ENCODE data around the gene GREB1. TPM values are rescaled to one million over a fixed set of nuclear protein-coding genes. Genes with fewer than 3 reads are reported as not detected.

GREB1 gene
- total RNA-seq, 1 donor from 2014 or later, result 0.23 TPM

DNA sequence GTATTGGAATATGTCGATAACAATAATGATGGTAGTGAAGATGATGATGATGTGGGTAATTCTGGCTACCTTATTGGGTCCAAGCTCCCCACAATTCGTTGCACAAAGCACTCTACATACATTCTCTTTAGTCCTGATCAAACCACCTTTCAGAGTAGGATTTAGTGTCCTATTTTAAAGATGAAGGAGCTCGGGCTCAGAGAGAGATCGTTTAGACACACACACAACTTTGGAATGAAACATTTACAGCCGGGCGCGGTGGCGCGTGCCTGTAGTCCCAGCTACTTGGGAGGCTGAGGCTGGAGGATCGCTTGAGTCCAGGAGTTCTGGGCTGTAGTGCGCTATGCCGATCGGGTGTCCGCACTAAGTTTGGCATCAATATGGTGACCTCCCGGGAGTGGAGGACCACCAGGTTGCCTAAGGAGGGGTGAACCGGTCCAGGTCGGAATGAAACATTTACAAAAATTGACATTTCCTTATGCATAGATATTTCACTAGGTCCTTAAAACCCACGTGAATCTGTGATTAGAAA lies 50.7 kb downstream of the GREB1 start:
- Mint-ChIP-seq H3K4me1 (ENCODE audit: low read depth) (peaks cover 13% of the 10 kb centered on the region), H3K36me3 (ENCODE audit: low read depth) (no peaks in the 10 kb centered on the region), H3K4me3 (ENCODE audit: low read depth) (no peak overlapping the region), H3K27me3 (ENCODE audit: low read depth) (no peaks in the 10 kb centered on the region), H3K9me3 (no peaks in the 10 kb centered on the region), H3K27ac (no peak overlapping the region)
- DNase-seq (ENCODE audit: low spot score), result no peak
- intact Hi-C loops (cut with micrococcal nuclease), result loop anchor here (1.0 to 10.0 kb wide), 5 partner anchors 106 to 752 kb away; no protein-coding TSS in a partner anchor

DNA sequence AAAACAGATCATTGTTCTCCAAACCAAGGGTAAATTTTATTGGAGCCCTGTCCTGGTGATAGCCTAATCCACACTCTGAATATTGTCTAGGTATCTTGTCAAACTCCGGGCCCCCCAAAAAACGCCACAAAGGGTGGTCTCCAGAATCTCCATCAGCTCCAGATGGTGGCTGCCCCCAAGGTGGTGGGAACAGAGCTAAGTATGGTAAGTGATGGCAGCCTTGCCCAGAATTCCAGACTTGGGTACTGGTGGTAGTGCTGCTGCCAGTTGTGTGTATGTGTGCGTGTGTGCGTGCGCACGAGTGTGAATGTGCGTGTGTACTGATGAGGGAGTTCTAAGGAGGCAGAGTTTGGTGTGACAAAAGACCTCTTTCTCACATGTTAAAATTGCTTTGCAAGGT lies 51.2 kb downstream of the GREB1 start:
- H3K4me3 Mint-ChIP-seq (ENCODE audit: low read depth), result no peak overlapping the region
- no peak for DNase-seq (ENCODE audit: low spot score)

DNA sequence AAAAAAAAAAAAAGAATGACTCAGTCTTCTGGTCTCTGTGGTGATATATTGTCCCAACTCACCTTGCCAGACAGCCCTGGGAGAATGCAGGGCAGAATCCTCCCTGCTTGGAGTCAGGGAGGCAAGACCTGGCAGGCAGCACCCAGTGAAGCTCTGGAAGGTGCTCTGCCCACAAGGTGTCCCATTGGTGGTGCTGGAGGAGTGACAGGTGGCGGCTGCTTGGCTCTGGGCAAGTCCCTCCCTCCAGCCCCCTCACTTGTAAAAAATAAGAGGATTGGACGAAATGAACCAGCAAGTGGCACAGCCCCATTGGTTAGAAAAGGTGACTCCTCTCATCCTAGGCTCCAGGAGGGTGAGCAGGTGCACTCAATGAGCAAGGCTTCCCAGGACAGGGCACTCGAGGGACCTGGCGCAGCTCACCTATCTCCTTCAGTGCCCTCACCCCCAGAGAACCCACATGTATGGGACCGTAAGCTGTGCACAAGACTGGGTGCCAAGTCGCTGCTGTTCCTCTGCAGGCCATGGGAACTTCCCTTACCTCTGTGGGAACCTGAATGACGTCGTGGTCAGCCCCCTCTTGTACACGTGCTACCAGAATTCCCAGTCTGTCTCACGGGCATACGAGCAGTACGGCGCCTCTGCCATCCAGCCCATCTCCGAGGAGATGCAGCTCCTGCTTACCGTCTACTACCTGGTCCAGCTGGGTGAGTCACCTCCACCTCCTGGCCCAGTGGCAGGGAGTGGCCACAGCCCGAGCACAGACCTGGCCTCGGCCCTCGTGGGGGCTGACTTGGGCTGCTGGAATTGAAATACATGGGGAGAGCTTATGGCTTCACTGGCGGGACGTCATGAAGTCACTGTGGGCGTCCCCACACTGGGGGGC lies 54.6 kb downstream of the GREB1 start:
- H3K9me3 Mint-ChIP-seq, result no peaks in the 10 kb centered on the region
- no peak overlapping the region for H3K27ac Mint-ChIP-seq
- no peak overlapping the region for H3K4me3 Mint-ChIP-seq (ENCODE audit: low read depth)
- intact Hi-C loops (cut with micrococcal nuclease), result loop anchor here (10.0 kb wide), 1 partner anchor 166 kb away; no protein-coding TSS in a partner anchor
- DNase-seq (ENCODE audit: low spot score), result no peak
- peaks cover 10% of the 10 kb centered on the region for H3K4me1 Mint-ChIP-seq (ENCODE audit: low read depth)
- no peaks in the 10 kb centered on the region for H3K27me3 Mint-ChIP-seq (ENCODE audit: low read depth)
- no peaks in the 10 kb centered on the region for H3K36me3 Mint-ChIP-seq (ENCODE audit: low read depth)

More for the DNA sequence above, 51.2 kb downstream of the GREB1 start:
- intact Hi-C loops (cut with micrococcal nuclease), result loop anchor here (10.0 kb wide), 1 partner anchor 170 kb away; no protein-coding TSS in a partner anchor
- Mint-ChIP-seq H3K27ac (no peak overlapping the region), H3K9me3 (no peaks in the 10 kb centered on the region), H3K4me1 (ENCODE audit: low read depth) (peaks cover 13% of the 10 kb centered on the region), H3K36me3 (ENCODE audit: low read depth) (no peaks in the 10 kb centered on the region), H3K27me3 (ENCODE audit: low read depth) (no peaks in the 10 kb centered on the region)

DNA sequence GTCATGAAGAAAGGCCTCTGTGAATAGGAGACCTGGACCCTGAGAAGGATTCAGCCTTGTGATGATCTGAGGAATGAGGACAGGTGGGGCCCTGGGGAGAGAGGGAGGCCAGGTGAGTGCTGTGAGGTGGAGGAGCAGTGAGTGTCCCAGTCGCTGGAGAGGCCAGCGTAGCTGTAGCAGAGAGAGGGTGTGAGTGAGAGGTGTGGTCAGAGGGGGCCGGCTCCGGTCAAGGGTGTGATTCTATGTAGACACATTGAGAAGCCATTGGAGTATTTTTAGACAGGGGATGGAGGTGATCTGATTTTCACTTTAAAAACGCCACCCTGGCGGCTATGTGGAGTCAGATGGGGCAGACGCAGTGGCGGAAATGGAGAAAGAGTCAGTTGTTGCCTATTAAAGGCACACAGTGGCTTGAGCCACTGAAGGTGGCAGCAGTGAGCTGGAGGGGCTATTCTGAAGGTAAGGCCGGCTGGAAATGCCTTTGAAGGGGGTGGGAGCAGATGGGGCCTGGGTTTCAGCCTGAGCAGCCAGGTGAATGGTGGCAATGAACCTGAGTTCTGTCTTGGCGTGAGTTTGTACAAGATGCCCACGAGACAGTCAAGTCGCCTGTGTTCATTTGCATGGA lies 55.6 kb downstream of the GREB1 start:
- Mint-ChIP-seq H3K36me3 (ENCODE audit: low read depth) (no peaks in the 10 kb centered on the region), H3K27me3 (ENCODE audit: low read depth) (no peaks in the 10 kb centered on the region), H3K4me3 (ENCODE audit: low read depth) (no peak overlapping the region), H3K4me1 (ENCODE audit: low read depth) (peaks cover 2% of the 10 kb centered on the region), H3K9me3 (no peaks in the 10 kb centered on the region), H3K27ac (no peak overlapping the region)
- no peak for DNase-seq (ENCODE audit: low spot score)
- intact Hi-C loops (cut with micrococcal nuclease), result loop anchor here (10.0 kb wide), 1 partner anchor 165 kb away; no protein-coding TSS in a partner anchor

DNA sequence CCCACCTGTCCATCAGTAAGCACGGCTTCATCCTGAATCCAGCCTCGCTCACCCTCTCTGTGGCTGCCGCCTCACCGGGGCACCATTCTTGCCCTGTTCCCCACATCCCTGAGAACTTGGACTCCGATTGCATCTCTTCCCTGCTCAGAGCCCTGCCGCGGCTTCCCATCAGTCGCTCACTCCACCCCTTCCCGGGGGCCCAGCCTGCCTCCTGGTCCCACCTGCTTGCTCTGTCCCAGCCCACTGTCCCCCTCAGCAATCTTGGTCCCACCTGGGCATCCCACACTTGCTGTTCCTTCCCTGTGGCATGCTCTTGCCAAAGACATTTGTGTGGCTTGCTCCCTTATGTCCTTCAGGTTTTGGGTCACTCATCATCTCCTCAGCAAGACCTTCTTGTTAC lies 56.3 kb downstream of the GREB1 start:
- intact Hi-C loops (cut with micrococcal nuclease), result no loop called here
- H3K9me3 Mint-ChIP-seq, result no peaks in the 10 kb centered on the region
- no peak for DNase-seq (ENCODE audit: low spot score)
- H3K36me3 Mint-ChIP-seq (ENCODE audit: low read depth), result no peaks in the 10 kb centered on the region
- no peaks in the 10 kb centered on the region for H3K27me3 Mint-ChIP-seq (ENCODE audit: low read depth)
- no peaks in the 10 kb centered on the region for H3K4me1 Mint-ChIP-seq (ENCODE audit: low read depth)
- no peak overlapping the region for H3K27ac Mint-ChIP-seq
- no peak overlapping the region for H3K4me3 Mint-ChIP-seq (ENCODE audit: low read depth)

DNA sequence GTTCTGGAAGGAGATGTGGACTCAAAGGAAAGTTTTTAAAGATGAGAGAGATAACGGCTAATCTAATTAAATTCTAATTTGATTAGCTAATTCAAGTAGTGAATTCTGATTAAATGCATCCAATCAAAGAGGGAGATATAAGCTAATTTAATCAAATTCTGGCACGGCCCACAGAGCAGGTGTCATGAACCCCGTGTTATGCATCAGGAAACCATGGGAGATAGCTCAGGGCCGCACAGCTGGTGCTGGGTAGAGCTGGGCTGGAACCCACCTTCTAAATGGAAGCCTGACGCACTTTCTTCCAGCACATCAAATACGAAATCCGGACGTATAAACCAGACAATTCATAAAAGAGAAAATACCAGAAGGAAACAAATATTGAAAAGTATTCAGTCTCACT lies 57.2 kb downstream of the GREB1 start:
- H3K9me3 Mint-ChIP-seq, result no peaks in the 10 kb centered on the region
- no peaks in the 10 kb centered on the region for H3K27me3 Mint-ChIP-seq (ENCODE audit: low read depth)
- no peak for DNase-seq (ENCODE audit: low spot score)
- H3K4me3 Mint-ChIP-seq (ENCODE audit: low read depth), result no peak overlapping the region
- intact Hi-C loops (cut with micrococcal nuclease), result no loop called here
- H3K36me3 Mint-ChIP-seq (ENCODE audit: low read depth), result no peaks in the 10 kb centered on the region
- no peak overlapping the region for H3K27ac Mint-ChIP-seq
- no peaks in the 10 kb centered on the region for H3K4me1 Mint-ChIP-seq (ENCODE audit: low read depth)

DNA sequence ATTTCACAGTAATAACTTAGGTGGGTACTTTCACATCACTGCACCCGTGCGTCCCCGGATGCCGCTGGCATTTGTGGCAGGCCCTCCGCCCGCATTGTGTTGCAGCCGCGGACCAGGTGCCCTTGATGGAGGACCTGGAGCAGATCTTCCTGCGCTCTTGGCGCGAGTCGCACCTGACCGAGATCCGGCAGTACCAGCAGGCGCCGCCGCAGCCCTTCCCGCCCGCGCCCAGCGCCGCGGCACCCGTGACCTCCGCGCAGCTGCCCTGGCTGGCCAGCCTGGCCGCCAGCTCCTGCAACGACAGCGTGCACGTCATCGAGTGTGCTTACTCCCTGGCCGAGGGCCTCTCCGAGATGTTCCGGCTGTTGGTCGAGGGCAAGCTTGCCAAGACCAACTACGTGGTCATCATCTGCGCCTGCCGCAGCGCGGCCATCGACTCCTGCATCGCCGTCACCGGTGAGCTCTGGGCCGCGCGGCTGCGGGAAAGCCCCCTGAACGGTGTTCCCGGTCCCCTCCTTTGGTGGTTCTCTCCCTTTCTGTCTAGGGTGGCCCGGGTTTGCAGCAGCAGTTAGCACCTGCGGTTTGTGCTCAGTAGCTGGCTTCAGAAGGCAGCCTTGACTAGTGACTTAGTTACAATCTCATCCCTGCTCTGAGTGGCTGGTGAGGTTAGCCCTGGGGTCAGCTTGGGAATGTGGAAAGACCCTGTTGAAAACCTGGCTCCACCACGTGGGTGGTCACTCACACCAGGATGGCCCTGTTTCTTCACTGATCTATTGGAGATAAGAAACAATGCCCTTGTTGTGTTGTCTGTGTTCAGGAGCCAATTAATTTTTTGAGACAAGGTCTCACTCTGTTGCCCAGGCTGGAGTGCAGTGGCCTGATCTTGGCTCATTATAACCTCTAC lies 59.1 kb downstream of the GREB1 start:
- intact Hi-C loops (cut with micrococcal nuclease), result no loop called here
- no peak overlapping the region for H3K4me3 Mint-ChIP-seq (ENCODE audit: low read depth)
- no peak overlapping the region for H3K27ac Mint-ChIP-seq
- no peak for DNase-seq (ENCODE audit: low spot score)
- no peaks in the 10 kb centered on the region for H3K4me1 Mint-ChIP-seq (ENCODE audit: low read depth)
- no peaks in the 10 kb centered on the region for H3K36me3 Mint-ChIP-seq (ENCODE audit: low read depth)
- no peaks in the 10 kb centered on the region for H3K9me3 Mint-ChIP-seq
- no peaks in the 10 kb centered on the region for H3K27me3 Mint-ChIP-seq (ENCODE audit: low read depth)

DNA sequence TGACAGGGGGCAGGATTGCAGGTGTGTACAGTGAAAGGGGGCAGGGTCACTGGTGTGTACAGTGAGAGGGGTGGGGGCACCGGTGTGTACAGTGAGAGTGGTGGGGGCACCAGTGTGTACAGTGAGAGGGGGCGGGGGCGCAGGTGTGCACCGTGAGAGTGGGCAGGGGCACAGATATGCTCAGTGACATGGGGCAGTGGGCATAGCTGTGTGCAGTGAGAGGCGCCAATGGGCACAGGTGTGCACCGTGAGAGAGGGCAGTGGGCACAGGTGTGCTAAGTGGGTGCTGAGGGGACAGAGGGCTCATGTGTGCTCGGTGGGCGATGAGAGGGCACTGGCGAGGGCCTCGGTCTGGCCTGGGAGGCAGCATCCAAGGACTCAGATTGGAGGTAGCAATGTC lies 63.0 kb downstream of the GREB1 start:
- Mint-ChIP-seq H3K4me3 (ENCODE audit: low read depth) (no peak overlapping the region), H3K9me3 (no peaks in the 10 kb centered on the region), H3K27ac (no peak overlapping the region), H3K27me3 (ENCODE audit: low read depth) (no peaks in the 10 kb centered on the region), H3K4me1 (ENCODE audit: low read depth) (no peaks in the 10 kb centered on the region), H3K36me3 (ENCODE audit: low read depth) (no peaks in the 10 kb centered on the region)
- intact Hi-C loops (cut with micrococcal nuclease), result no loop called here
- DNase-seq (ENCODE audit: low spot score), result no peak

DNA sequence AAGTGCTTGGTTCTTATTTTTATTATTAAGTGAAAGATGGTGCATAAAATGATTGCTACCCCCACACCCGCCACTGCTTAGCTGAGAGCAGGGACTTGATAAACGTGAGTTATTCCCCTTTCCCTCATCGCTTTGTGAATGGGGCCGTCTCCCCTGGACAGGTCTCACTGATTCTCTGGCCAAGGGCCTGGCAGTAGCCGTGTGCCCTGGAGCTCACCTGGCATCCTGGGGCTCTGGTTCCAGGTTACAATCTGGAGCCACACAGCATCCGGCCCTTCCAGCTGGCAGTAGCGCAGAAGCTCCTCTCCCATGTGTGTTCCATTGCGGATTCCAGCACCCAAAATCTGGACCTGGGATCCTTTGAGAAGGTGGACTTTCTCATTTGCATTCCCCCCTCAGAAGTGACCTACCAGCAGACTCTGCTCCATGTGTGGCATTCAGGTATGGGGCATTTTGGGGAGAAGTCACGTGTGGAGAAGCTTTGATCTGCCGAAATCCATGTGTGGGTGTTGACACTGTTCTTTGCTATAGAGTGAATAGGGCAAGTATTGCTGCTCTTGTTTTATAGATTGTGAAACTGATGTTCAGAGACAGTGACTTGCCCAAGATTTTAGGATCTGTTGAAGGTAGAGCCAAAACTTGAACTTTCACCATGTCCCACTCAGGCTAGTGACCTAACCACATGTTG lies 63.8 kb downstream of the GREB1 start:
- no peaks in the 10 kb centered on the region for H3K36me3 Mint-ChIP-seq (ENCODE audit: low read depth)
- no peak overlapping the region for H3K4me3 Mint-ChIP-seq (ENCODE audit: low read depth)
- peaks cover 2% of the 10 kb centered on the region for H3K27me3 Mint-ChIP-seq (ENCODE audit: low read depth)
- DNase-seq (ENCODE audit: low spot score), result no peak
- intact Hi-C loops (cut with micrococcal nuclease), result no loop called here
- H3K27ac Mint-ChIP-seq, result no peak overlapping the region
- H3K4me1 Mint-ChIP-seq (ENCODE audit: low read depth), result no peaks in the 10 kb centered on the region
- no peaks in the 10 kb centered on the region for H3K9me3 Mint-ChIP-seq

DNA sequence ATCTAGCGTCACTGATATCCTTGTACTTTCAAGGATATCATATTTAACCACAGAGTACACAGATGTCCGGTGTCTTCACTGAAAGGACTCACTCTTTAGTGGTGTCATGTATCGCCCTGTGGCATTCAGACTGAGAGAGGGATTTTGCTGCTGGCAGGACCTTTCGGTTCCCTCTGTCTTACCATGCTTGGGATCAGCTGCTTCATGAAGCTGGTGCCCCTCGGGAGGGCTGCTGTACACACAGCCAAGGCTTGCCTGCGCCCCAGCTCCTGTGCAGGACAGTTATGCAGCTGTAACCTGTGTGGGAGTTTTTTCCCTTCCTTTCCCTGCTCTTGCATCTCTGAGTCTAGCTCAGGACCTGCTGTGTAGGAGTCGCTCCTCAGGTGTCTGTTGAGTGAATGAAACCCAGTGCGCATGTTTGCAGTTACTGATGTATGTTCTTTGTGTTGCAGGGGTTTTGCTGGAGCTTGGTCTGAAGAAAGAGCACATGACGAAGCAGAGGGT lies 64.4 kb downstream of the GREB1 start:
- peaks cover 2% of the 10 kb centered on the region for H3K27me3 Mint-ChIP-seq (ENCODE audit: low read depth)
- intact Hi-C loops (cut with micrococcal nuclease), result no loop called here

DNA sequence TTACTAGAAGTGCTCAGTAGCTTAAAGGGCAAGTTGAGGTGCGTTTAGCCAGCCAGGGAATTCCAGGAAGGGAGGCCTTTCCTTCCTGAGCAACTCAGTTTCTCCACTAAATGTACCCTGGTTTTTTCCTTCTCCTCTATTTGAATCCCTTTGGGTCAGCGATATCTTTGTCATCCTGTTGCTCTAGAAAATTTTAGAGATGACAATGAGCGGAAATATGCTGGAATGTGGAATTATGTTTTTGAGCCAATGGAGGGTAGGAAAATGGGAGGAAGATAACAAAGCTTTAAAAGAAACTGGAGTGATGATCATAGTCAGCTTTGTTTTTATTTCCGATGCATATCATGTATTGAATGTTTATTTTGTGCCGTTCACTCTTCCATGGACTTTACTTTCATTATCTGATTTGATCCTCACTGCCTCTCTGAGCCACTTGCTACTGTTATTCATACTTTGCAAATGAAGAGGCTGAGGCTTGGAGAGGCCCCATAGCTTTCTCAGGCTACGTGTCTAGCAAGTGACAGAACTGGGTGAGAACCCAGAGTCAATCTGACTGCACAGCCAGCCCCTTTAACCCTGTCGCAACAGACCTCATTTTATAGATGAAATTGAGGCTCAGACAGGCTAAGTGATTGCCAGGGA lies 68.8 kb downstream of the GREB1 start:
- H3K36me3 Mint-ChIP-seq (ENCODE audit: low read depth), result no peaks in the 10 kb centered on the region
- no peak overlapping the region for H3K4me3 Mint-ChIP-seq (ENCODE audit: low read depth)
- peaks cover 2% of the 10 kb centered on the region for H3K27me3 Mint-ChIP-seq (ENCODE audit: low read depth)
- H3K9me3 Mint-ChIP-seq, result no peaks in the 10 kb centered on the region
- intact Hi-C loops (cut with micrococcal nuclease), result no loop called here
- DNase-seq (ENCODE audit: low spot score), result no peak
- no peaks in the 10 kb centered on the region for H3K4me1 Mint-ChIP-seq (ENCODE audit: low read depth)
- H3K27ac Mint-ChIP-seq, result no peak overlapping the region

More for the DNA sequence above, 64.4 kb downstream of the GREB1 start:
- Mint-ChIP-seq H3K27ac (no peak overlapping the region), H3K9me3 (no peaks in the 10 kb centered on the region), H3K4me1 (ENCODE audit: low read depth) (no peaks in the 10 kb centered on the region), H3K36me3 (ENCODE audit: low read depth) (no peaks in the 10 kb centered on the region), H3K4me3 (ENCODE audit: low read depth) (no peak overlapping the region)
- DNase-seq (ENCODE audit: low spot score), result no peak
